Lower leg skin (tissue), 3 donors: Measurements from ENCODE around the gene OTOGL.

Experiments
- POLR2A ChIP-seq, 2 donors: fragments of 450-650 bp; IDR thresholded peaks; one replicate each; pipeline ENCODE4 v1.6.1; 2016 to 2017; ENCODE audit warnings: antibody characterized with exemption in 2 of 2, mild to moderate bottlenecking in 1 of 2, moderate library complexity in 1 of 2
- TF ChIP-seq, protein P1 (sequence below), 3 donors: fragments of 450-650 bp; IDR thresholded peaks; one replicate each; pipeline ENCODE4 v1.5.1; 2016; ENCODE audit warnings: antibody characterized with exemption in 3 of 3, mild to moderate bottlenecking in 3 of 3, moderate library complexity in 2 of 3

DNA sequence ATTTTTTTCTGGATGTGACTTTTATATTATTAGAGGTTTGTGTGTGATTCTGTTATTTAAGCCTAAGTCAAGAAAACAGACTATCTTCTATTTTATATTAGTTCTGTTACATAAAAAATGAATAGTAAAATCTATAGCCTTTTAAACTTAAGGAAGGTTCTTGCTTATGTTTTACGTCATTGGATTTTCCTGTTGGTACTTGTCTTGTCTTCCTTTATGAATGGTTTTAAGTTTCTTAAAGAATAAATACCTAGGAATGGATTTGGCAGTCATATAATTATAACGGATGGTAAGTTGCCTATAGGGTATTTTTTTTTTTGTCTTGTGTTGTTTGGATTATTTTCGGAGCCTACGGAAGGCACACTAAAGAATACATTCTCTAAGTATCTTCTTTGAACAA lies 182.9 kb downstream of the OTOGL start:
- TF ChIP-seq, protein P1, sequence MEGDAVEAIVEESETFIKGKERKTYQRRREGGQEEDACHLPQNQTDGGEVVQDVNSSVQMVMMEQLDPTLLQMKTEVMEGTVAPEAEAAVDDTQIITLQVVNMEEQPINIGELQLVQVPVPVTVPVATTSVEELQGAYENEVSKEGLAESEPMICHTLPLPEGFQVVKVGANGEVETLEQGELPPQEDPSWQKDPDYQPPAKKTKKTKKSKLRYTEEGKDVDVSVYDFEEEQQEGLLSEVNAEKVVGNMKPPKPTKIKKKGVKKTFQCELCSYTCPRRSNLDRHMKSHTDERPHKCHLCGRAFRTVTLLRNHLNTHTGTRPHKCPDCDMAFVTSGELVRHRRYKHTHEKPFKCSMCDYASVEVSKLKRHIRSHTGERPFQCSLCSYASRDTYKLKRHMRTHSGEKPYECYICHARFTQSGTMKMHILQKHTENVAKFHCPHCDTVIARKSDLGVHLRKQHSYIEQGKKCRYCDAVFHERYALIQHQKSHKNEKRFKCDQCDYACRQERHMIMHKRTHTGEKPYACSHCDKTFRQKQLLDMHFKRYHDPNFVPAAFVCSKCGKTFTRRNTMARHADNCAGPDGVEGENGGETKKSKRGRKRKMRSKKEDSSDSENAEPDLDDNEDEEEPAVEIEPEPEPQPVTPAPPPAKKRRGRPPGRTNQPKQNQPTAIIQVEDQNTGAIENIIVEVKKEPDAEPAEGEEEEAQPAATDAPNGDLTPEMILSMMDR (IDR thresholded peaks at IDR 0.05), result no peak
- no peak for TF ChIP-seq POLR2A (IDR thresholded peaks at IDR 0.05)
